ENCODE data around the gene HIF1A.

Gene HIF1A

DNA sequence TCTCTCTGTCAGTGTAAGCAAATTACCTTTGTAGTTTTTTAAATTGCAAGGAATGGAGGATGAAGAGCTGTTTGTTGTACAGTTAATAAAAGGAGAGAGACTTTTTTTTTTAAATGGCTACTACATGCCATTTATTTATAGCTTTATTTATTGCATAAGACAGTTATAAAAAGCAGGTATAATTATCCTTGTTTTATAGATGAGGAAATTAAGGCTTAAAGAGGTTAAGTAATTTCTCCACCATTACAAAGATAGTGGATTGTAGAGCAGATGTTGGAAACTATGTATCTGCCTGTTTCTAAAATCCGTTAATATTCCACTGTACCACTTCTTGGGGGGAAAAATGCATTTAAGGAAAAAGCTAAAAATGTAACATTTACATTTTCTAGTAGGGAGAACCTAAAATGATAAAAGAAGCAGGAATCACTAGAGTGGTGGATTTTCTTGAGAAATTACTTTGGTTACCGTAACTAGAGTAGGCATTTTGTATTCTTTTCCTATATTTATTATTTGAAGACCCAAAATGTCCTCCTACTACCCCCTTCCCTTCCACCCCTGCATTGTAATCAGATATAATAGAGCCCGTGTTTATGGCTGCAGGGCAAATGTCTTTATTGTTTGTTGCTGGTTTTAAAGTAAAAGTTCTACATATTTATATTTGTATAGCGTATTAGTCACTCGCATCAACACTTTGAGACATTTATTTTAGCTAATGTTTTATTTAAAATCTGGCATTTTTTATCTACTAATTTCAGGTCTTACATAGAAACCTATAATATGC lies 69.2 kb downstream of the HIF1A start:
- CTCF ChIA-PET: interaction anchor here (0.8 to 1.0 kb wide), 2 partner anchors 73 to 190 kb away, joined by 3 read pairs; no protein-coding TSS in a partner anchor
- DNase-seq (ENCODE audit: extremely low spot score): no peak
- TF ChIP-seq, protein P1, sequence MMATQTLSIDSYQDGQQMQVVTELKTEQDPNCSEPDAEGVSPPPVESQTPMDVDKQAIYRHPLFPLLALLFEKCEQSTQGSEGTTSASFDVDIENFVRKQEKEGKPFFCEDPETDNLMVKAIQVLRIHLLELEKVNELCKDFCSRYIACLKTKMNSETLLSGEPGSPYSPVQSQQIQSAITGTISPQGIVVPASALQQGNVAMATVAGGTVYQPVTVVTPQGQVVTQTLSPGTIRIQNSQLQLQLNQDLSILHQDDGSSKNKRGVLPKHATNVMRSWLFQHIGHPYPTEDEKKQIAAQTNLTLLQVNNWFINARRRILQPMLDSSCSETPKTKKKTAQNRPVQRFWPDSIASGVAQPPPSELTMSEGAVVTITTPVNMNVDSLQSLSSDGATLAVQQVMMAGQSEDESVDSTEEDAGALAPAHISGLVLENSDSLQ (IDR thresholded peaks at IDR 0.05): no peak
- peak; percentile 15; the same call in 1 of the 2 replicates for TF ChIP-seq ZNF384 (IDR thresholded peaks at IDR 0.05)
- POLR2A ChIA-PET: interaction anchor here (1.1 to 1.7 kb wide), 5 partner anchors 12 to 69 kb away, joined by 4 to 6 read pairs (median 5); partner anchors contain the start of gene HIF1A

DNA sequence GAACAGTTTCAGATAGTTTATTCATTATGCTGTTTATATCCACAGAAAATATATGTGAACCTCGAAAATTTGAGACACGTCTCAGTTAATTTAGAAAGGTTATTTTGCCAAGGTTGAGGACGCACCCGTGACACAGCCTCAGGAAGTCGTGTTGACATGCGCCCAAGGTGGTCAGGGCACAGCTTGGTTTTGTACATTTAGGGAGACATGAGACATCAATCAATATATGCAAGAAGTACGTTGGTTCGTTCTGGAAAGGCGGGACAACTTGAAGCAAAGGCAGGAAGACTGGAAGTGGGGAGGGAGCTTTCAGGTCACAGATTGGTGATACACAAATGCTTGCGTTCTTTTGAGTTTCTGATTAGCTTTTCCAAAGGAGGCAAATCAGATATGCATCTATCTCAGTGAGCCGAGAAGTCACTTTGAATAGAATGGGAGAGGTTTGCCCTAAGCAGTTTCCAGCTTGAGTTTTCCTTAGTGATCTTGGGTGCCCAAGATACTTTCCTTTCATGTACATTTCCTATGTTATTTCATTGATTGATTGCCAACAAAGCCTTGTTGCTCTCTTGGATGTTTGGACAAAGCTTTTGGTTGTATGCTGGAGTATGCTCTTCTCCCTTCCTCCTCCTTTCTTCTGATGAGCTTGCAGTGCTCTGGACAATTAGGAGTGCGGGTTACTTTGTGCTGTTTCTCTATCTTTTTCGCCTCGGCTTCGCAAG lies 70.1 kb downstream of the HIF1A start:
- ChIA-PET POLR2A (interaction anchor here (1.4 to 1.7 kb wide), 3 partner anchors 13 to 70 kb away, joined by 4 to 6 read pairs (median 5); partner anchors contain the start of gene HIF1A), CTCF (interaction anchor here (0.8 kb wide), 1 partner anchor 73 kb away, joined by 3 read pairs; no protein-coding TSS in a partner anchor)

DNA sequence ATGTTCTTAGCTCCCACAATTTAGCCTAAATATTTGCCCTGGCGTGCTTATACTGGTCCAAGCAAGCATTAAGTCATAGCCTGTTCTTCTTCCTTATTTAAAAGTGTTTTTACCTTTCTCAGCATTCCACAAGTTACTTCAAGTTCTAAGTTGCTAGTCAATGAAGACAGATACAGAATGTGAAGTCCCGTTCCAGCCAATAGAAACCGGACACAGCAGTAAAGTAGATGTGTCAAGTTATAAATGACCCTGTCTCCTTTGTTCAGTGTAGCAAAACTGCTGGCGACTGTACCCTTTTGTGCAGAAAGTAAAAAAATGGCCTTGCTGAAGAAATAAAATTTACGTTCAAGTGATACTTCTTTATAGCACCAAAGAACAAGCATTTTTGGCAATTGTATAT lies 70.8 kb downstream of the HIF1A start:
- ChIA-PET CTCF (no interaction called here), POLR2A (interaction anchor here (1.7 kb wide), 1 partner anchor 71 kb away, joined by 6 read pairs; the partner anchor contains the start of gene HIF1A)
- DNase-seq (ENCODE audit: extremely low spot score): no peak
- TF ChIP-seq ELF4 (IDR thresholded peaks at IDR 0.05): no peak
- TF ChIP-seq HDGF (IDR thresholded peaks at IDR 0.05; ENCODE audit: borderline replicate concordance): no peak
- TF ChIP-seq, protein P1 (IDR thresholded peaks at IDR 0.05): no peak
- no peak for TF ChIP-seq SP1 (IDR thresholded peaks at IDR 0.05)
- TF ChIP-seq BHLHE40 (IDR thresholded peaks at IDR 0.05; ENCODE audit: borderline replicate concordance): no peak
- TF ChIP-seq ZNF384 (IDR thresholded peaks at IDR 0.05): no peak
- TF ChIP-seq SUZ12 (IDR thresholded peaks at IDR 0.05): no peak
- TF ChIP-seq FOXK2 (IDR thresholded peaks at IDR 0.05): no peak
- no peak for TF ChIP-seq FOXA1 (IDR thresholded peaks at IDR 0.05)
- no peak for TF ChIP-seq L3MBTL2 (conservative IDR thresholded peaks at IDR 0.05)
- TF ChIP-seq TARDBP (IDR thresholded peaks at IDR 0.05): no peak
- no peak for TF ChIP-seq LEF1 (IDR thresholded peaks at IDR 0.05; ENCODE audit: borderline replicate concordance)
- no peak for TF ChIP-seq FOXM1 (IDR thresholded peaks at IDR 0.05; ENCODE audit: borderline replicate concordance)
- TF ChIP-seq ARNT (IDR thresholded peaks at IDR 0.05): no peak
- no peak for TF ChIP-seq CTBP1 (IDR thresholded peaks at IDR 0.05; ENCODE audit: borderline replicate concordance)
- TF ChIP-seq NFRKB (IDR thresholded peaks at IDR 0.05): no peak

More for the DNA sequence above, 70.1 kb downstream of the HIF1A start:
- DNase-seq (ENCODE audit: extremely low spot score): no peak
- TF ChIP-seq HDGF (IDR thresholded peaks at IDR 0.05; ENCODE audit: borderline replicate concordance): no peak
- TF ChIP-seq, protein P1 (IDR thresholded peaks at IDR 0.05): peak; percentile 97

DNA sequence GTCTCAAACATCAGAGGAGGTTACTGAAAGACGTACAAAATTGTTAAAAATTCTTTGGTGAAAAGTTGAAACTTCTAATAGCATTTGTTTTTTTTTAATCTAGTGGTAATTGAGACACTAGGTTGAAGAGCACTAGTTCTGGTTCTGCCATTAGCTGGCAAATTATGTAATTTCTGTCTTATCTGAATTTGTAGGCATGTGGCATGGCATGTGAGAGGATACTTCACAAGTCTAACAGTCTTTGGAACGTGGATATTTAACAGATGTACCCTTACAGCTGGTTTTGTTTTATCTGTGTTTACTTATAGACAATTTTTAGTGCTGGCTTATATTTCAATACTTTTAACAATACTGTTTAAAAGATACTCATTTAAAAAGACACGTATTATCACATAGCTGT lies 72.9 kb downstream of the HIF1A start:
- no peak for DNase-seq (ENCODE audit: extremely low spot score)
- ChIA-PET CTCF (interaction anchor here (0.9 kb wide), 1 partner anchor 298 kb away, joined by 3 read pairs; no protein-coding TSS in a partner anchor), POLR2A (no interaction called here)
- TF ChIP-seq TARDBP (IDR thresholded peaks at IDR 0.05) (no peak), SUZ12 (IDR thresholded peaks at IDR 0.05) (no peak), CTBP1 (IDR thresholded peaks at IDR 0.05; ENCODE audit: borderline replicate concordance) (no peak), HDGF (IDR thresholded peaks at IDR 0.05; ENCODE audit: borderline replicate concordance) (no peak), L3MBTL2 (conservative IDR thresholded peaks at IDR 0.05) (no peak), FOXK2 (IDR thresholded peaks at IDR 0.05) (no peak), ELF4 (IDR thresholded peaks at IDR 0.05) (no peak), FOXM1 (IDR thresholded peaks at IDR 0.05; ENCODE audit: borderline replicate concordance) (no peak), ARNT (IDR thresholded peaks at IDR 0.05) (no peak), NFRKB (IDR thresholded peaks at IDR 0.05) (no peak), BHLHE40 (IDR thresholded peaks at IDR 0.05; ENCODE audit: borderline replicate concordance) (no peak), FOXA1 (IDR thresholded peaks at IDR 0.05) (no peak), ZNF384 (IDR thresholded peaks at IDR 0.05) (no peak), LEF1 (IDR thresholded peaks at IDR 0.05; ENCODE audit: borderline replicate concordance) (no peak), SP1 (IDR thresholded peaks at IDR 0.05) (no peak)
- TF ChIP-seq, protein P1 (IDR thresholded peaks at IDR 0.05): no peak

DNA sequence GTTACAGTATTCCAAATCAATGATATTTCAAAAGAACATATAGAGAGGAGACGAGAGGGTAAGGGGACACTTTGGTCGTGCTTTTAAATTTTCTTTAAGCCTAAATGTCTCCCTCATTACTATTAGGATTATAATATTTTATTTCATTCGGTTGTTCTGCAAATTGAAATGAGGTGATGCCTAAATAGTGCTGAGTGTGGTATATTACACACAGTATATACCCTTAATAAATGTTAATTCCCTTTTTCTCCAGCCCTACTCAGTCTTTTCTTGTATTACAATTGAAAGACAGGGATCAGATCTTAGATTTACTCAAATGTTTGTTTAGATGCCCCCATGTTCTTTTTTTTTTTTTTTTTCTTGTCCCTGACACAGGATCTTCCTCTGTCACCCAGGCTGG lies 74.6 kb downstream of the HIF1A start:
- ChIA-PET POLR2A (interaction anchor here (2.3 kb wide), 1 partner anchor 8 kb away, joined by 7 read pairs; the partner anchor contains the start of gene SNAPC1), CTCF (no interaction called here)
- TF ChIP-seq ARNT (IDR thresholded peaks at IDR 0.05) (no peak), L3MBTL2 (conservative IDR thresholded peaks at IDR 0.05) (no peak), TARDBP (IDR thresholded peaks at IDR 0.05) (no peak), BHLHE40 (IDR thresholded peaks at IDR 0.05; ENCODE audit: borderline replicate concordance) (no peak), NFRKB (IDR thresholded peaks at IDR 0.05) (no peak), ZNF384 (IDR thresholded peaks at IDR 0.05) (no peak), ELF4 (IDR thresholded peaks at IDR 0.05) (no peak), FOXM1 (IDR thresholded peaks at IDR 0.05; ENCODE audit: borderline replicate concordance) (no peak), LEF1 (IDR thresholded peaks at IDR 0.05; ENCODE audit: borderline replicate concordance) (no peak), HDGF (IDR thresholded peaks at IDR 0.05; ENCODE audit: borderline replicate concordance) (no peak)
- no peak for DNase-seq (ENCODE audit: extremely low spot score)

Measured in HEK293T (cell line).